A673 (cell line): ENCODE measurements around the gene SFSWAP.

Experiments used
- CTCF ChIP-seq: fragments of 300-800, 200-600 bp; sonication (generic); conservative IDR thresholded peaks from 2 replicates; pipeline ENCODE4 v1.5.1; 2017; ENCODE audit warnings: low read depth, mild to moderate bottlenecking, antibody characterized with exemption, low read length, moderate library complexity, mixed read lengths
- EZH2 ChIP-seq: fragments of 200-600 bp; sonication (generic); IDR thresholded peaks from 2 replicates; pipeline ENCODE4 v1.6.1; 2017; ENCODE audit warnings: borderline replicate concordance, low read depth, mild to moderate bottlenecking, mixed read lengths, antibody characterized with exemption, low read length; ENCODE audit not compliant: poor library complexity, severe bottlenecking

- no peak for TF ChIP-seq CTCF
- no peak for TF ChIP-seq EZH2
Observed at GRCh38 chr12:131735476-131736445, 24.9 kb downstream of the SFSWAP start.
